BE2C (cell line): ENCODE data around the gene CACYBP.

Source experiments
- DNase-seq: peaks from one replicate; pipeline ENCODE4 v3.0.0-alpha.2; 2020
- H3K27me3 ChIP-seq: fragments of 250-450 bp; sonication (Bioruptor Pico); 2 replicates; pipeline ENCODE4 v1.5.1; 2020; ENCODE audit warnings: mild to moderate bottlenecking
- H3K36me3 ChIP-seq: fragments of 250-450 bp; sonication (Bioruptor Pico); 2 replicates; pipeline ENCODE4 v1.5.1; 2020; ENCODE audit warnings: mild to moderate bottlenecking
- H3K4me1 ChIP-seq: fragments of 250-450 bp; sonication (Bioruptor Pico); 2 replicates; pipeline ENCODE4 v1.5.1; 2020
- H3K4me3 ChIP-seq: 2 replicates; pipeline ENCODE4 v1.5.1; 2011; ENCODE audit warnings: low read depth, low read length
- H3K9me3 ChIP-seq: fragments of 250-450 bp; sonication (Bioruptor Pico); 2 replicates; pipeline ENCODE4 v1.5.1; 2020
- CTCF ChIP-seq: IDR thresholded peaks from 2 replicates; pipeline ENCODE4 v1.5.1; 2012; ENCODE audit warnings: mild to moderate bottlenecking, low read depth, low read length

CACYBP gene

GRCh38 chr1:174999216-174999935, 371 bp upstream of the CACYBP start:
- H3K27me3 ChIP-seq, result no peaks in the 10 kb centered on the region
- H3K4me3 ChIP-seq, result peak overlapping the region; percentile 97
- H3K9me3 ChIP-seq, result no peaks in the 10 kb centered on the region
- TF ChIP-seq CTCF, result no peak
- H3K36me3 ChIP-seq, result peaks cover 5% of the 10 kb centered on the region
- H3K4me1 ChIP-seq, result no peaks in the 10 kb centered on the region
- DNase-seq, result peak; percentile 98

- Histone ChIP-seq H3K4me3 (peak overlapping the region; percentile 97), H3K4me1 (no peaks in the 10 kb centered on the region), H3K9me3 (no peaks in the 10 kb centered on the region), H3K27me3 (no peaks in the 10 kb centered on the region), H3K36me3 (peaks cover 17% of the 10 kb centered on the region)
- no peak for DNase-seq
- no peak for TF ChIP-seq CTCF
Measured at GRCh38 chr1:175000697-175001187, 995 bp downstream of the CACYBP start.

- H3K9me3 ChIP-seq, result no peaks in the 10 kb centered on the region
- no peak for TF ChIP-seq CTCF
- no peaks in the 10 kb centered on the region for H3K4me1 ChIP-seq
- no peak for DNase-seq
- H3K36me3 ChIP-seq, result peaks cover 39% of the 10 kb centered on the region
- H3K27me3 ChIP-seq, result no peaks in the 10 kb centered on the region
- no peak overlapping the region for H3K4me3 ChIP-seq
Measured at GRCh38 chr1:175002910-175003517, 3.3 kb downstream of the CACYBP start.

- Histone ChIP-seq H3K9me3 (no peaks in the 10 kb centered on the region), H3K4me3 (no peak overlapping the region), H3K36me3 (peaks cover 44% of the 10 kb centered on the region), H3K4me1 (no peaks in the 10 kb centered on the region), H3K27me3 (no peaks in the 10 kb centered on the region)
- DNase-seq, result no peak
- no peak for TF ChIP-seq CTCF
Measured at GRCh38 chr1:175003521-175003920, 3.8 kb downstream of the CACYBP start.

GRCh38 chr1:175005085-175005783, 5.5 kb downstream of the CACYBP start:
- DNase-seq, result no peak
- H3K27me3 ChIP-seq, result no peaks in the 10 kb centered on the region
- no peak for TF ChIP-seq CTCF
- H3K36me3 ChIP-seq, result peaks cover 59% of the 10 kb centered on the region
- H3K4me3 ChIP-seq, result no peak overlapping the region
- no peaks in the 10 kb centered on the region for H3K9me3 ChIP-seq
- no peaks in the 10 kb centered on the region for H3K4me1 ChIP-seq

- TF ChIP-seq CTCF, result no peak
- H3K4me1 ChIP-seq, result no peaks in the 10 kb centered on the region
- peaks cover 93% of the 10 kb centered on the region for H3K36me3 ChIP-seq
- H3K4me3 ChIP-seq, result no peak overlapping the region
- H3K9me3 ChIP-seq, result no peaks in the 10 kb centered on the region
- no peaks in the 10 kb centered on the region for H3K27me3 ChIP-seq
- no peak for DNase-seq
Measured at GRCh38 chr1:175009532-175009931, 9.8 kb downstream of the CACYBP start.
